Lower leg skin (tissue), 4 donors: Measurements from ENCODE around the gene UTP14C. TPM values are rescaled to one million over a fixed set of nuclear protein-coding genes. Genes with fewer than 3 reads are reported as not detected.
"Not testable (repeated sequence)": the region's sequence is repeated elsewhere in the genome, so short reads cannot be mapped to it uniquely, and the experiment has no call there.

Source experiments
- DNase-seq, 2 donors: peaks; one replicate each; pipeline ENCODE4 v3.0.0-alpha.2; 2019; ENCODE audit warnings: low spot score in 2 of 2
- H3K4me3 ChIP-seq: fragments of 200-600 bp; sonication (generic); 2 replicates; pipeline ENCODE4 v1.5.1; 2017; ENCODE audit warnings: mild to moderate bottlenecking, low read depth; ENCODE audit not compliant: poor library complexity, severe bottlenecking
- POLR2A ChIP-seq, 2 donors: fragments of 450-650 bp; IDR thresholded peaks; one replicate each; pipeline ENCODE4 v1.6.1; 2016 to 2017; ENCODE audit warnings: antibody characterized with exemption in 2 of 2, mild to moderate bottlenecking in 1 of 2, moderate library complexity in 1 of 2
- WGBS, 2 donors: methylation state at CpG; one replicate each; pipeline ENCODE4 v1.1.5; 2018; 5-methylcytosine and 5-hydroxymethylcytosine counted together
- intact Hi-C: fragments of 100-400 bp; cut with DNase I; formaldehyde crosslinking; loops from one replicate; pipeline ENCODE4 v1.15.0; 2023; ENCODE audit warnings: low total_unique reads
- total RNA-seq, 4 donors: library from RNA; depleted of rRNA; stranded (reverse); fragments of >200 nt; gene quantifications; one replicate each; pipeline ENCODE4 v1.1.0, GENCODE V29; 2016
- TF ChIP-seq, protein P1 (sequence below), 3 donors: fragments of 450-650 bp; IDR thresholded peaks; one replicate each; pipeline ENCODE4 v1.5.1; 2016; ENCODE audit warnings: antibody characterized with exemption in 3 of 3, mild to moderate bottlenecking in 3 of 3, moderate library complexity in 2 of 3

Gene UTP14C
- total RNA-seq, 4 donors from 2014 or later = 7.0 to 12.1 (median 9.3) TPM

DNA sequence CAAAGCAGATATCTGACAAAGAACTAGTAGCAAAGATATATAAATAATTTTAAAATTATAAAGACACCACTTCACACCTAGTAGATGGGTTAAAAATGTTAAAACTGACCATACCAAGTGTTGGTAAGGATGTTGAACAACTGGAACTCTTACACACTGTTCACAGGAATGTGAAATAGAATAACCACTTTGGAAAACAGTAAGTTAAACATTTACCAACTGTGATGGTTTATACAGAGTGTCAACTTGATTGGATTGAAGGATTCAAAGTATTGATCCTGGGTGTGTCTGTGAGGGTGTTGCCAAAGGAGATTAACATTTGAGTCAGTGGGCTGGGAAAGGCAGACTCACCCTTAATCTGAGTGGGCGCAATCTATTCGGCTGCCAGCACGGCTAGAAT is 19.2 kb downstream of the UTP14C start:
- 72 to 97% methylated on average over 3 of the region's 3 CpGs for WGBS, 2 donors
- DNase-seq = no peak
- intact Hi-C loops = no loop called here
- H3K4me3 ChIP-seq = no peak overlapping the region
- TF ChIP-seq POLR2A (IDR thresholded peaks at IDR 0.05) = no peak
- TF ChIP-seq, protein P1, sequence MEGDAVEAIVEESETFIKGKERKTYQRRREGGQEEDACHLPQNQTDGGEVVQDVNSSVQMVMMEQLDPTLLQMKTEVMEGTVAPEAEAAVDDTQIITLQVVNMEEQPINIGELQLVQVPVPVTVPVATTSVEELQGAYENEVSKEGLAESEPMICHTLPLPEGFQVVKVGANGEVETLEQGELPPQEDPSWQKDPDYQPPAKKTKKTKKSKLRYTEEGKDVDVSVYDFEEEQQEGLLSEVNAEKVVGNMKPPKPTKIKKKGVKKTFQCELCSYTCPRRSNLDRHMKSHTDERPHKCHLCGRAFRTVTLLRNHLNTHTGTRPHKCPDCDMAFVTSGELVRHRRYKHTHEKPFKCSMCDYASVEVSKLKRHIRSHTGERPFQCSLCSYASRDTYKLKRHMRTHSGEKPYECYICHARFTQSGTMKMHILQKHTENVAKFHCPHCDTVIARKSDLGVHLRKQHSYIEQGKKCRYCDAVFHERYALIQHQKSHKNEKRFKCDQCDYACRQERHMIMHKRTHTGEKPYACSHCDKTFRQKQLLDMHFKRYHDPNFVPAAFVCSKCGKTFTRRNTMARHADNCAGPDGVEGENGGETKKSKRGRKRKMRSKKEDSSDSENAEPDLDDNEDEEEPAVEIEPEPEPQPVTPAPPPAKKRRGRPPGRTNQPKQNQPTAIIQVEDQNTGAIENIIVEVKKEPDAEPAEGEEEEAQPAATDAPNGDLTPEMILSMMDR (IDR thresholded peaks at IDR 0.05) = no peak

DNA sequence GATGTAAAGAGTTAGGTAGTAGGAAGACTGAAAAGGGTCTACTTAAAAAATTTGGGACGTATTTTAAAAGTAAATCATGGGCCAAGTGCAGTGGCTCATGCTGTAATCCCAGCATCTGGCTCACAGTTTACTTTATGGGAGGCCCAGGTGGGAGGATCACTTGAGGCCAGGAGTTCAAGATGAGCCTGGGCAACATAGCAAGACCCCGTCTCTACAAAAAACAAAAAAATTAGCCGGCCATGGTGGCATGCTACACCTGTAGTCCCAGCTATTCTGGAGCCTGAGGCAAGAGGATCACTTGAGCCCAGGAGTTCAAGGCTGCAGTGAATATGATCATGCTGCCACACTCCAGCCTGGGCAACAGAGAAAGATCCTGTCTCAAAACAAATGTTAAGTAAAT is 23.0 kb downstream of the UTP14C start:
- intact Hi-C loops = no loop called here
- WGBS, 2 donors = 87 to 88% methylated on average over 3 of the region's 3 CpGs

DNA sequence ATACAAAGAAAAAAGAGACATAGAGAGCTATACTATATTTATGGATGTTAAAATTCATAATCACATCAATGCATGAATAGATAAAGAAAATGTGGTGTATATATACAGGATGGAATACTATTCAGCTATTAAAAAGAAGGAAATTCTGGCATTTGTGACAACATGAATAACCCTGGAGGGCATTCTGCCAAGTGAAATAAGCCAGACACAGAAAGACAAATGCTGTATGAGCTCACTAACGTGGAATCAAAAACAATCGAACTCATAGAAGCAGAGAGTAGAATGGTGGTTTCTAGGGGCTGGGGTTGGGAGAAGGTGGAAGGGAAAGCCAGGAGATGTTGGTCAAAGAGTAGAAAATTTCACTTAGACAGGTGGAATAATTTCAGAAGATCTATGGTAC is 24.0 kb downstream of the UTP14C start:
- 77 to 86% methylated on average over 2 of the region's 2 CpGs for WGBS, 2 donors
- no peak for DNase-seq
- intact Hi-C loops = no loop called here
- TF ChIP-seq POLR2A (IDR thresholded peaks at IDR 0.05) = no peak
- TF ChIP-seq, protein P1 (IDR thresholded peaks at IDR 0.05) = no peak
- H3K4me3 ChIP-seq = no peak overlapping the region

More for the DNA sequence above, 23.0 kb downstream of the UTP14C start:
- H3K4me3 ChIP-seq = no peak overlapping the region
- TF ChIP-seq POLR2A (IDR thresholded peaks at IDR 0.05) = no peak
- TF ChIP-seq, protein P1 (IDR thresholded peaks at IDR 0.05) = no peak
- no peak for DNase-seq

DNA sequence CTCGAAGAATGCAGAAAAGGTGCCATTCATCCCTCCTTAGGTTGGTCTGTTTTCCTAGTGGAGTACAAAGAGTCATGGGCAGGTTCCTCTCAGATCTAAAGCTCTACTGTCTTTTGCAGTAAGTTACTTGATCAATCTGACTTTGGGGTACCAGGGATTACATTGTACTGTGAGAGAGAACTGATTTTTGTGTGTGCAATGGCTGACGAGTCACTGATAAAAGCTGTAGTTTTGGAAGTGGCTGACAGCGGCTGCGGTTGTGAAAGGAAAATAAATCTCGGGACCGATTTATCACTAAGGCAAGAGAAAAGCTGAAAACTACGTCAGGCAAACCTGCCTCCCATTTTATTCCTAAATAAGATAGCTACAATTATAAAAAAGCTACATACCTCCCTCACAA is 26.9 kb downstream of the UTP14C start:
- no peak overlapping the region for H3K4me3 ChIP-seq
- TF ChIP-seq, protein P1 (IDR thresholded peaks at IDR 0.05) = no peak
- TF ChIP-seq POLR2A (IDR thresholded peaks at IDR 0.05) = no peak
- WGBS, 2 donors = 63 to 64% methylated on average over 7 of the region's 7 CpGs
- DNase-seq = no peak
- intact Hi-C loops = no loop called here

DNA sequence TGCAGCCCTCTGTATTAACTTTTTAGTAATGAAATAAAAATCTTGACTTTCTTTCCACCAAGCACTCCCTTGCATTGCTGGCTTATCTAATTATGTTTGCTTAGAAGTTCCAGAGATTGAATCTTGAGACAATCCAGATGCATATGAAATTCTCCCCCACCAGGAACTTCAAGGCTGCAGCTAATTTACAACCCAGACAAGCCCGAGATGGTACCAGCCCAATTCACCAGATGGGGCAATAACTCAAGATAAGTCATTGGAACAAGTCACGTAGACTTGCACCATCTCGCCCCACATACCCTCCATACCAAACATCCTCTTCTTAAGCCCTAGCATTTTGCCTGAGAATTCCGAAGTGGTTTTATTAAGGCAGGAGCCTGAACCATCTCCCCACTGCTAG is 29.0 kb downstream of the UTP14C start:
- no peak overlapping the region for H3K4me3 ChIP-seq

DNA sequence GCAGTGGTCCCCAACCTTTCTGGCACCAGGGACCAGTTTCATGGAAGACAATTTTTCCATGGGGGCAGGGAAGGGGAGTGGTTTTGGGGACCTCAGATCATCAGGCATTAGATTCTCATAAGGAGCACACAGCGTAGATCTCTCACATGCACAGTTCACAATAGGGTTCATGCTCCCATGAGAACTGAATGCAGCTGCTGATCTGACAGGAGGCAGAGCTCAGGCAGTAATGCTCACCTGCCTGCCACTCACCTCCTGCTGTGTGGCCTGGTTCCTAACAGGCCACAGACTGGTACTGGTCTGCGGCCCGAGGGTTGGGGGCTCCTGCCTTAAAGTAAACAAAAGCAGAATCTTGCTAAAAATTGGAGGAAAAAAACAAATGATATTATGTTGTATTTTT is 36.6 kb downstream of the UTP14C start:
- DNase-seq, H3K4me3 ChIP-seq, intact Hi-C loops: not testable (repeated sequence)
- WGBS, 2 donors = 65 to 80% methylated on average over 3 of the region's 3 CpGs

More for the DNA sequence above, 29.0 kb downstream of the UTP14C start:
- intact Hi-C loops = no loop called here
- TF ChIP-seq, protein P1 (IDR thresholded peaks at IDR 0.05) = no peak
- no peak for TF ChIP-seq POLR2A (IDR thresholded peaks at IDR 0.05)
- WGBS, 2 donors = 29 to 43% methylated on average over 4 of the region's 4 CpGs
- DNase-seq = no peak
